ENCODE data around the gene TLR7. TPM values are rescaled to one million over a fixed set of nuclear protein-coding genes. Genes with fewer than 3 reads are reported as not detected.

The TLR7 gene
- total RNA-seq (2022) (not detected in 2 replicates), Bru-seq, nascent RNA (not detected), BruChase-seq, experiment 1, labeled RNA remaining after a 6-hour chase (percentile 4 among the genes with signal in this experiment), BruChase-seq, experiment 2, labeled RNA remaining after a 2-hour chase (not detected)
- long read RNA-seq, result 0 reads

- no peak within 1 kb of the TSS for H3K4me3 Mint-ChIP-seq (ENCODE audit: unreplicated experiment)
- no peak for DNase-seq (ENCODE audit: unreplicated experiment)
- TF ChIP-seq CTCF (IDR thresholded peaks at IDR 0.05; ENCODE audit: unreplicated experiment), result no peak
- POLR2A ChIA-PET, result no interaction called here
- H3K36me3 Mint-ChIP-seq (ENCODE audit: insufficient read depth, unreplicated experiment), result no peaks in the 10 kb centered on the region
- no peaks in the 10 kb centered on the region for H3K4me1 Mint-ChIP-seq (ENCODE audit: insufficient read depth, unreplicated experiment)
- no peak within 1 kb of the TSS for H3K27ac Mint-ChIP-seq (ENCODE audit: low read depth, unreplicated experiment)
- CTCF ChIA-PET, result interaction anchor here (0.7 kb wide), 1 partner anchor 28 kb away, joined by 4 read pairs; no protein-coding TSS in a partner anchor
- intact Hi-C loops (cut with micrococcal nuclease), result no loop called here
- no TSS peak for BruUV-seq (replicated peaks)
- H3K9me3 Mint-ChIP-seq (ENCODE audit: unreplicated experiment), result peaks cover 7% of the 10 kb centered on the region
- H3K27me3 Mint-ChIP-seq (ENCODE audit: insufficient read depth, unreplicated experiment), result peaks cover 45% of the 10 kb centered on the region
Observed at GRCh38 chrX:12866451-12867377, at the start of gene TLR7. TLR7 (plus strand) TSS chrX:12867072; CDS start chrX:12867579, 507 bp downstream.

- Mint-ChIP-seq H3K4me1 (ENCODE audit: insufficient read depth, unreplicated experiment) (peaks cover 7% of the 10 kb centered on the region), H3K27me3 (ENCODE audit: insufficient read depth, unreplicated experiment) (peaks cover 17% of the 10 kb centered on the region), H3K4me3 (ENCODE audit: unreplicated experiment) (no peak overlapping the region), H3K36me3 (ENCODE audit: insufficient read depth, unreplicated experiment) (peaks cover 45% of the 10 kb centered on the region), H3K9me3 (ENCODE audit: unreplicated experiment) (no peaks in the 10 kb centered on the region), H3K27ac (ENCODE audit: low read depth, unreplicated experiment) (no peak overlapping the region)
- TF ChIP-seq CTCF (IDR thresholded peaks at IDR 0.05; ENCODE audit: unreplicated experiment), result no peak
- ChIA-PET CTCF (interaction anchor here (0.7 to 3.4 kb wide), 2 partner anchors 76 to 116 kb away, joined by 8 to 35 read pairs; no protein-coding TSS in a partner anchor), POLR2A (no interaction called here)
- intact Hi-C loops (cut with micrococcal nuclease), result no loop called here
- no peak for DNase-seq (ENCODE audit: unreplicated experiment)
- BruUV-seq (replicated peaks), result no TSS peak
Observed at GRCh38 chrX:12817528-12817927, 49.3 kb upstream of the TLR7 start.

- Mint-ChIP-seq H3K9me3 (ENCODE audit: unreplicated experiment) (no peaks in the 10 kb centered on the region), H3K27me3 (ENCODE audit: insufficient read depth, unreplicated experiment) (peaks cover 2% of the 10 kb centered on the region), H3K36me3 (ENCODE audit: insufficient read depth, unreplicated experiment) (peaks cover 53% of the 10 kb centered on the region), H3K27ac (ENCODE audit: low read depth, unreplicated experiment) (peak overlapping the region; percentile 78), H3K4me1 (ENCODE audit: insufficient read depth, unreplicated experiment) (peaks cover 7% of the 10 kb centered on the region), H3K4me3 (ENCODE audit: unreplicated experiment) (no peak overlapping the region)
- peak; percentile 42 for DNase-seq (ENCODE audit: unreplicated experiment)
- ChIA-PET POLR2A (no interaction called here), CTCF (interaction anchor here (0.9 to 3.4 kb wide), 4 partner anchors 15 to 81 kb away, joined by 3 to 35 read pairs (median 10); no protein-coding TSS in a partner anchor)
- TF ChIP-seq CTCF (IDR thresholded peaks at IDR 0.05; ENCODE audit: unreplicated experiment), result no peak
- intact Hi-C loops (cut with micrococcal nuclease), result no loop called here
- no TSS peak for BruUV-seq (replicated peaks)
Observed at GRCh38 chrX:12819222-12819621, 47.6 kb upstream of the TLR7 start.

GRCh38 chrX:12820737-12821136, 46.1 kb upstream of the TLR7 start:
- Mint-ChIP-seq H3K4me1 (ENCODE audit: insufficient read depth, unreplicated experiment) (peaks cover 7% of the 10 kb centered on the region), H3K27me3 (ENCODE audit: insufficient read depth, unreplicated experiment) (peaks cover 17% of the 10 kb centered on the region), H3K9me3 (ENCODE audit: unreplicated experiment) (no peaks in the 10 kb centered on the region), H3K27ac (ENCODE audit: low read depth, unreplicated experiment) (no peak overlapping the region), H3K4me3 (ENCODE audit: unreplicated experiment) (no peak overlapping the region), H3K36me3 (ENCODE audit: insufficient read depth, unreplicated experiment) (peaks cover 62% of the 10 kb centered on the region)
- DNase-seq (ENCODE audit: unreplicated experiment), result no peak
- ChIA-PET POLR2A (interaction anchor here (0.6 kb wide), 1 partner anchor 24 kb away, joined by 3 read pairs; no protein-coding TSS in a partner anchor), CTCF (interaction anchor here (0.5 to 3.4 kb wide), 3 partner anchors 73 to 219 kb away, joined by 4 to 35 read pairs (median 5); no protein-coding TSS in a partner anchor)
- TF ChIP-seq CTCF (IDR thresholded peaks at IDR 0.05; ENCODE audit: unreplicated experiment), result no peak
- intact Hi-C loops (cut with micrococcal nuclease), result no loop called here
- BruUV-seq (replicated peaks), result no TSS peak

Data from MCF 10A (cell line).